ENCODE results near the gene WWOX.

The WWOX gene

GRCh38 chr16:78375055-78375679 lies 275.7 kb downstream of the WWOX start:
- no peak for TF ChIP-seq CTCF (IDR thresholded peaks at IDR 0.05; ENCODE audit: insufficient read depth, low read depth, low read length, missing control alignments)
- no peak overlapping the region for H3K4me3 ChIP-seq (ENCODE audit: low read depth, low read length)
- no peak for DNase-seq (ENCODE audit: low read depth)

DNA sequence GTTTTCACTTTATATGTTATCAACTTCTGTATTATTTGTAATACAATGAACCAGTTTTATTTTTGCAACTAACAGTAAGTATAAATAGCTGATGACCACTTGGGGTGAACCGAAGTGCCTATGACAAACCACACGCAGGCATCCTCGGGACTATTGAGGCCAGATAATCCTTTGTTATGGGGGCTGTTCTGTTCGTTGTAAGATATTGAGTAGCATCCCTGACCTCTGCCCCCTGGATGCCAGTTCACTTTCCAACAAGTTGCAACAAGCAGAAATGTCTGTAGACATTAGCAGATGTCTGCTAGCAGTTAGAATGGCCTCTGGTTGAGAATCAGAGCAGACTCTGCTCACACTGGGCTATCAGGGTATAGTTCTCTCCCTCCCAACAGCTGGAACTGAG lies 277.0 kb downstream of the WWOX start:
- DNase-seq (ENCODE audit: low read depth), result no peak
- no peak for TF ChIP-seq CTCF (IDR thresholded peaks at IDR 0.05; ENCODE audit: insufficient read depth, low read depth, low read length, missing control alignments)
- H3K4me3 ChIP-seq (ENCODE audit: low read depth, low read length), result no peak overlapping the region

- no peak for TF ChIP-seq CTCF (IDR thresholded peaks at IDR 0.05; ENCODE audit: insufficient read depth, low read depth, low read length, missing control alignments)
- no peak overlapping the region for H3K4me3 ChIP-seq (ENCODE audit: low read depth, low read length)
- no peak for DNase-seq (ENCODE audit: low read depth)
These were observed 277.9 kb downstream of the WWOX start for GRCh38 chr16:78377312-78377711.

DNA sequence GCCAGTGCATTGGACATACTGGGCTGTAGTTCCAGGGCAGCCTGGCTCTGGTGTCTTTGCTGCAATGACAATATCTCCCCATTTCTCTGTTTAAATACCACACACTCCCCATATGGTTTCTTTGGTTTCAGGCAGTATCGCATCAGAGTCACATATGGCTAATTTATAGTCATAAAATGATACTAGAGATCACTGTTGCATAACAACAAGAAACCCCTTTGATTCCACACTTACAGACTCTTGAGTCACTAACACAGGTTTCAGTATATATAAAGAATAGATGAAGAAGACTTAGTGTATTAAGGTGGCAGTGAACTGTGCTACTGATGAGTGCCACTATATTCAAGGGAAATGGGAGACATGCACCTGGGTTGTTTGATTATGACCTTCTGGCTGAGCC lies 281.6 kb downstream of the WWOX start:
- DNase-seq (ENCODE audit: low read depth), result no peak
- no peak for TF ChIP-seq CTCF (IDR thresholded peaks at IDR 0.05; ENCODE audit: insufficient read depth, low read depth, low read length, missing control alignments)
- no peak overlapping the region for H3K4me3 ChIP-seq (ENCODE audit: low read depth, low read length)

- no peak for TF ChIP-seq CTCF (IDR thresholded peaks at IDR 0.05; ENCODE audit: insufficient read depth, low read depth, low read length, missing control alignments)
These were observed 283.7 kb downstream of the WWOX start for GRCh38 chr16:78383118-78383517.

GRCh38 chr16:78385086-78385805 lies 285.8 kb downstream of the WWOX start:
- no peak overlapping the region for H3K4me3 ChIP-seq (ENCODE audit: low read depth, low read length)
- no peak for DNase-seq (ENCODE audit: low read depth)
- TF ChIP-seq CTCF (IDR thresholded peaks at IDR 0.05; ENCODE audit: insufficient read depth, low read depth, low read length, missing control alignments), result no peak

More at GRCh38 chr16:78383118-78383517, 283.7 kb downstream of the WWOX start:
- no peak overlapping the region for H3K4me3 ChIP-seq (ENCODE audit: low read depth, low read length)
- DNase-seq (ENCODE audit: low read depth), result no peak
